SK-N-SH treated with all-trans-retinoic acid at 6 μM for 48 hours (cell line): ENCODE measurements around the gene MESP1.

Experiments used
- ARNTL ChIP-seq: fragments of 450-650 bp; formaldehyde crosslinking; IDR thresholded peaks from 2 replicates; pipeline ENCODE4 v1.5.0; 2020; ENCODE audit warnings: low read depth, mild to moderate bottlenecking, moderate library complexity, borderline replicate concordance
- RARB ChIP-seq: fragments of 250-450 bp; sonication (Bioruptor Pico); IDR thresholded peaks from 2 replicates; pipeline ENCODE4 v1.8.0; 2021; ENCODE audit warnings: mild to moderate bottlenecking, moderate library complexity
- SNAI2 ChIP-seq: fragments of 250-450 bp; sonication (Bioruptor Pico); IDR thresholded peaks from 2 replicates; pipeline ENCODE4 v1.5.0; 2020; ENCODE audit warnings: mild to moderate bottlenecking, moderate library complexity
- TCF4 ChIP-seq: fragments of 250-450 bp; sonication (Bioruptor Pico); IDR thresholded peaks from 2 replicates; pipeline ENCODE4 v1.8.0; 2021; ENCODE audit warnings: mild to moderate bottlenecking, moderate library complexity, borderline replicate concordance
- ZFP3 ChIP-seq: fragments of 250-450 bp; sonication (Bioruptor Pico); IDR thresholded peaks from 2 replicates; pipeline ENCODE4 v1.5.0; 2020; ENCODE audit warnings: mild to moderate bottlenecking, moderate library complexity
- ZFP30 ChIP-seq: fragments of 450-650 bp; formaldehyde crosslinking; IDR thresholded peaks from 2 replicates; pipeline ENCODE4 v1.5.0; 2022; ENCODE audit warnings: mild to moderate bottlenecking, moderate library complexity
- ZNF8 ChIP-seq: fragments of 450-650 bp; formaldehyde crosslinking; IDR thresholded peaks from 2 replicates; pipeline ENCODE4 v1.5.0; 2020; ENCODE audit warnings: mild to moderate bottlenecking, moderate library complexity
- TF ChIP-seq, protein P1 (sequence below): fragments of 250-450 bp; sonication (Bioruptor Pico); IDR thresholded peaks from 2 replicates; pipeline ENCODE4 v1.8.0; 2021; ENCODE audit warnings: low read depth, mild to moderate bottlenecking, moderate library complexity, borderline replicate concordance
- TF ChIP-seq, protein P2 (sequence below): fragments of 250-450 bp; sonication (Bioruptor Pico); IDR thresholded peaks from 2 replicates; pipeline ENCODE4 v1.8.0; 2020; ENCODE audit warnings: mild to moderate bottlenecking, moderate library complexity, borderline replicate concordance
- TF ChIP-seq, protein P3 (sequence below): fragments of 250-450 bp; sonication (Bioruptor Pico); IDR thresholded peaks from 2 replicates; pipeline ENCODE4 v1.5.1; 2020; ENCODE audit warnings: low read depth, mild to moderate bottlenecking, moderate library complexity
- TF ChIP-seq, protein P4 (sequence below): fragments of 250-450 bp; sonication (Bioruptor Pico); IDR thresholded peaks from 2 replicates; pipeline ENCODE4 v1.5.0; 2020; ENCODE audit warnings: mild to moderate bottlenecking, moderate library complexity

- no peak for TF ChIP-seq ARNTL (CRISPR knock-in tag)
- TF ChIP-seq, protein P1, sequence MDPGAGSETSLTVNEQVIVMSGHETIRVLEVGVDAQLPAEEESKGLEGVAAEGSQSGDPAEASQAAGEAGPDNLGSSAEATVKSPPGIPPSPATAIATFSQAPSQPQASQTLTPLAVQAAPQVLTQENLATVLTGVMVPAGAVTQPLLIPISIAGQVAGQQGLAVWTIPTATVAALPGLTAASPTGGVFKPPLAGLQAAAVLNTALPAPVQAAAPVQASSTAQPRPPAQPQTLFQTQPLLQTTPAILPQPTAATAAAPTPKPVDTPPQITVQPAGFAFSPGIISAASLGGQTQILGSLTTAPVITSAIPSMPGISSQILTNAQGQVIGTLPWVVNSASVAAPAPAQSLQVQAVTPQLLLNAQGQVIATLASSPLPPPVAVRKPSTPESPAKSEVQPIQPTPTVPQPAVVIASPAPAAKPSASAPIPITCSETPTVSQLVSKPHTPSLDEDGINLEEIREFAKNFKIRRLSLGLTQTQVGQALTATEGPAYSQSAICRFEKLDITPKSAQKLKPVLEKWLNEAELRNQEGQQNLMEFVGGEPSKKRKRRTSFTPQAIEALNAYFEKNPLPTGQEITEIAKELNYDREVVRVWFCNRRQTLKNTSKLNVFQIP (CRISPR knock-in tag): no peak
- no peak for TF ChIP-seq RARB
- TF ChIP-seq ZFP30 (CRISPR knock-in tag): no peak
- TF ChIP-seq, protein P2, sequence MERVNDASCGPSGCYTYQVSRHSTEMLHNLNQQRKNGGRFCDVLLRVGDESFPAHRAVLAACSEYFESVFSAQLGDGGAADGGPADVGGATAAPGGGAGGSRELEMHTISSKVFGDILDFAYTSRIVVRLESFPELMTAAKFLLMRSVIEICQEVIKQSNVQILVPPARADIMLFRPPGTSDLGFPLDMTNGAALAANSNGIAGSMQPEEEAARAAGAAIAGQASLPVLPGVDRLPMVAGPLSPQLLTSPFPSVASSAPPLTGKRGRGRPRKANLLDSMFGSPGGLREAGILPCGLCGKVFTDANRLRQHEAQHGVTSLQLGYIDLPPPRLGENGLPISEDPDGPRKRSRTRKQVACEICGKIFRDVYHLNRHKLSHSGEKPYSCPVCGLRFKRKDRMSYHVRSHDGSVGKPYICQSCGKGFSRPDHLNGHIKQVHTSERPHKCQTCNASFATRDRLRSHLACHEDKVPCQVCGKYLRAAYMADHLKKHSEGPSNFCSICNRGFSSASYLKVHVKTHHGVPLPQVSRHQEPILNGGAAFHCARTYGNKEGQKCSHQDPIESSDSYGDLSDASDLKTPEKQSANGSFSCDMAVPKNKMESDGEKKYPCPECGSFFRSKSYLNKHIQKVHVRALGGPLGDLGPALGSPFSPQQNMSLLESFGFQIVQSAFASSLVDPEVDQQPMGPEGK (CRISPR knock-in tag): no peak
- no peak for TF ChIP-seq TCF4 (CRISPR knock-in tag)
- TF ChIP-seq SNAI2: no peak
- no peak for TF ChIP-seq ZNF8
- TF ChIP-seq, protein P3, sequence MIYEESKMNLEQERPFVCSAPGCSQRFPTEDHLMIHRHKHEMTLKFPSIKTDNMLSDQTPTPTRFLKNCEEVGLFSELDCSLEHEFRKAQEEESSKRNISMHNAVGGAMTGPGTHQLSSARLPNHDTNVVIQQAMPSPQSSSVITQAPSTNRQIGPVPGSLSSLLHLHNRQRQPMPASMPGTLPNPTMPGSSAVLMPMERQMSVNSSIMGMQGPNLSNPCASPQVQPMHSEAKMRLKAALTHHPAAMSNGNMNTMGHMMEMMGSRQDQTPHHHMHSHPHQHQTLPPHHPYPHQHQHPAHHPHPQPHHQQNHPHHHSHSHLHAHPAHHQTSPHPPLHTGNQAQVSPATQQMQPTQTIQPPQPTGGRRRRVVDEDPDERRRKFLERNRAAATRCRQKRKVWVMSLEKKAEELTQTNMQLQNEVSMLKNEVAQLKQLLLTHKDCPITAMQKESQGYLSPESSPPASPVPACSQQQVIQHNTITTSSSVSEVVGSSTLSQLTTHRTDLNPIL: no peak
- TF ChIP-seq ZFP3 (CRISPR knock-in tag): no peak
- TF ChIP-seq, protein P4, sequence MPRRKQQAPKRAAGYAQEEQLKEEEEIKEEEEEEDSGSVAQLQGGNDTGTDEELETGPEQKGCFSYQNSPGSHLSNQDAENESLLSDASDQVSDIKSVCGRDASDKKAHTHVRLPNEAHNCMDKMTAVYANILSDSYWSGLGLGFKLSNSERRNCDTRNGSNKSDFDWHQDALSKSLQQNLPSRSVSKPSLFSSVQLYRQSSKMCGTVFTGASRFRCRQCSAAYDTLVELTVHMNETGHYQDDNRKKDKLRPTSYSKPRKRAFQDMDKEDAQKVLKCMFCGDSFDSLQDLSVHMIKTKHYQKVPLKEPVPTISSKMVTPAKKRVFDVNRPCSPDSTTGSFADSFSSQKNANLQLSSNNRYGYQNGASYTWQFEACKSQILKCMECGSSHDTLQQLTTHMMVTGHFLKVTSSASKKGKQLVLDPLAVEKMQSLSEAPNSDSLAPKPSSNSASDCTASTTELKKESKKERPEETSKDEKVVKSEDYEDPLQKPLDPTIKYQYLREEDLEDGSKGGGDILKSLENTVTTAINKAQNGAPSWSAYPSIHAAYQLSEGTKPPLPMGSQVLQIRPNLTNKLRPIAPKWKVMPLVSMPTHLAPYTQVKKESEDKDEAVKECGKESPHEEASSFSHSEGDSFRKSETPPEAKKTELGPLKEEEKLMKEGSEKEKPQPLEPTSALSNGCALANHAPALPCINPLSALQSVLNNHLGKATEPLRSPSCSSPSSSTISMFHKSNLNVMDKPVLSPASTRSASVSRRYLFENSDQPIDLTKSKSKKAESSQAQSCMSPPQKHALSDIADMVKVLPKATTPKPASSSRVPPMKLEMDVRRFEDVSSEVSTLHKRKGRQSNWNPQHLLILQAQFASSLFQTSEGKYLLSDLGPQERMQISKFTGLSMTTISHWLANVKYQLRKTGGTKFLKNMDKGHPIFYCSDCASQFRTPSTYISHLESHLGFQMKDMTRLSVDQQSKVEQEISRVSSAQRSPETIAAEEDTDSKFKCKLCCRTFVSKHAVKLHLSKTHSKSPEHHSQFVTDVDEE (CRISPR knock-in tag): no peak
These were observed 26.8 kb upstream of the MESP1 start for GRCh38 chr15:89777782-89778380.
